Measurements from ENCODE around the gene PGA5. TPM values are rescaled to one million over a fixed set of nuclear protein-coding genes. Genes with fewer than 3 reads are reported as not detected.

Gene PGA5
- total and polyA plus RNA-seq, 10 of the 15 experiments (the other 5 are each of a cell fraction or from before 2014, with no cell fraction given): not detected

DNA sequence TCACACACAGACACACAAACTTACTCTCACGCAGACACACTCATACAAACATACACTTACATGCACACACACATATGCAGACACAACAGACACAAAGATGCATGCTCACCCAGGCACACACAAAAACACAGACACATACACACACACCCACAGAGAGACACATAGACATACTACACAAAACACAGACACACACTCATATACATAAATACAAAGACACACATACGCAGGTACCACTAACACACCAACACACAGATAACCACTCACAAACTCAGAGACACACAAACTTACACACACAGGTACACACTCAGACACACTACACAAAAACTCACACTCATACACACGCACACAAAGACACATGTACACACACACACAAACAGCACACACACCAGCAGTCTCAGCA is 31.8 kb downstream of the PGA5 start:
- no peak for ATAC-seq
- no peak for DNase-seq (ENCODE audit: low read depth, low spot score)
- WGBS (ENCODE audit: insufficient coverage, insufficient replicate concordance, low lambda C conversion rate, missing lambda C conversion rate): 60% methylated on average over 3 of the region's 3 CpGs
- POLR2A ChIA-PET: no interaction called here
- H3K79me2 ChIP-seq (ENCODE audit: control insufficient read depth, insufficient read depth, low read length): no peaks in the 10 kb centered on the region
- SMC1A ChIA-PET (ENCODE audit: uncharacterized antibody, unreplicated experiment): no interaction called here
- FAIRE-seq: no peak
- H3K4me1 ChIP-seq (ENCODE audit: control insufficient read depth, insufficient read depth, low read length): no peaks in the 10 kb centered on the region
- no peak overlapping the region for H3K4me2 ChIP-seq (ENCODE audit: control insufficient read depth, insufficient read depth)
- H3K36me3 ChIP-seq (ENCODE audit: control insufficient read depth in 2 of 2, insufficient read depth in 2 of 2, low read length in 1 of 2): no peaks in the 10 kb centered on the region
- RAD21 ChIA-PET (ENCODE audit: unreplicated experiment): no interaction called here
- in situ Hi-C loops (cut with MboI): no loop called here
- no peak overlapping the region for H3K27ac ChIP-seq (ENCODE audit: control insufficient read depth, insufficient read depth)
- CTCF ChIA-PET: interaction anchor here (0.6 kb wide), 1 partner anchor 121 kb away, joined by 3 read pairs; no protein-coding TSS in a partner anchor
- H3K4me3 ChIP-seq: no peak overlapping the region
- no peaks in the 10 kb centered on the region for H3K27me3 ChIP-seq (replicated peaks in 1 of 2; ENCODE audit: control insufficient read depth in 2 of 2, insufficient read depth in 2 of 2, low read length in 1 of 2)
- intact Hi-C loops (cut with micrococcal nuclease; ENCODE audit: unreplicated experiment): no loop called here
- no peaks in the 10 kb centered on the region for H4K20me1 ChIP-seq (ENCODE audit: control insufficient read depth, insufficient read depth)
- no TSS peak for BruUV-seq (replicated peaks)
- no peaks in the 10 kb centered on the region for H3K9me3 ChIP-seq (replicated peaks; ENCODE audit: control insufficient read depth, insufficient read depth, low read length)
- no peak overlapping the region for H3K9ac ChIP-seq (ENCODE audit: control insufficient read depth, insufficient read depth, low read length)
- H2AFZ ChIP-seq (ENCODE audit: control insufficient read depth, low read depth, low read length): no peak overlapping the region
- TF ChIP-seq, protein P1, sequence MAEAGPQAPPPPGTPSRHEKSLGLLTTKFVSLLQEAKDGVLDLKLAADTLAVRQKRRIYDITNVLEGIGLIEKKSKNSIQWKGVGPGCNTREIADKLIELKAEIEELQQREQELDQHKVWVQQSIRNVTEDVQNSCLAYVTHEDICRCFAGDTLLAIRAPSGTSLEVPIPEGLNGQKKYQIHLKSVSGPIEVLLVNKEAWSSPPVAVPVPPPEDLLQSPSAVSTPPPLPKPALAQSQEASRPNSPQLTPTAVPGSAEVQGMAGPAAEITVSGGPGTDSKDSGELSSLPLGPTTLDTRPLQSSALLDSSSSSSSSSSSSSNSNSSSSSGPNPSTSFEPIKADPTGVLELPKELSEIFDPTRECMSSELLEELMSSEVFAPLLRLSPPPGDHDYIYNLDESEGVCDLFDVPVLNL (IDR thresholded peaks at IDR 0.05; ENCODE audit: low read depth, low read length): no peak
- TF ChIP-seq PRDM15 (CRISPR knock-in tag; IDR thresholded peaks at IDR 0.05): no peak
- TF ChIP-seq ASH2L (IDR thresholded peaks at IDR 0.05; ENCODE audit: borderline replicate concordance, low read depth): no peak
- no peak for TF ChIP-seq RUNX3 (IDR thresholded peaks at IDR 0.05; ENCODE audit: low read length)
- no peak for TF ChIP-seq SUZ12 (IDR thresholded peaks at IDR 0.05; ENCODE audit: unreplicated experiment)
- TF ChIP-seq SIN3A (IDR thresholded peaks at IDR 0.05; ENCODE audit: low read depth, low read length): no peak
- TF ChIP-seq ESRRA (IDR thresholded peaks at IDR 0.05; ENCODE audit: low read length): no peak
- TF ChIP-seq MYC (IDR thresholded peaks at IDR 0.05; ENCODE audit: insufficient read depth, insufficient read length, insufficient replicate concordance, low read length, severe bottlenecking): no peak
- no peak for TF ChIP-seq HDGF (IDR thresholded peaks at IDR 0.05)
- TF ChIP-seq ZNF274 (IDR thresholded peaks at IDR 0.05; ENCODE audit: insufficient read depth, insufficient read length): no peak
- no peak for TF ChIP-seq CHD1 (IDR thresholded peaks at IDR 0.05; ENCODE audit: low read depth, low read length)
- no peak for TF ChIP-seq ZNF592 (IDR thresholded peaks at IDR 0.05)
- no peak for TF ChIP-seq BCLAF1 (IDR thresholded peaks at IDR 0.05)
- TF ChIP-seq STAT1 (conservative IDR thresholded peaks at IDR 0.05): no peak
